ENCODE data around the gene HIP1.

The HIP1 gene

DNA sequence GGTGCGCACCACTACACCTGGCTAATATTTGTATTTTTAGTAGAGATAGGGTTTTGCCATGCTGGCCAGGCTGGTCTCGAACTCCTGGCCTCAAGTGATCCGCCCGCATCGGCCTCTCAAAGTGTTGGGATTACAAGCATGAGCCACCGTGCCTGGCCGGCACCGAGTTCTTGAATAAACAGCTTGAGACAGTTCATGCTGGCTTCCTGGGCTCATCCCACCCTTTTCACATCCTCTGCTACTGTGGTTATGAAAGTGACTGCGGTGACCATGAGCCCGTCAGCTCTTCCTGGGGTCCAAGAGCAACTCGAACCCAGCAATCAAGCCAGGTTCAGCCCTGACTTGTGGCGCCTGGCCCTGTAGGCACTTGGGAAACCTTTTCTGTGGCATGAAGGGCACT is 38.7 kb downstream of the HIP1 start:
- TF ChIP-seq RAD21 (IDR thresholded peaks at IDR 0.05; ENCODE audit: low read depth) (no peak), FOXM1 (IDR thresholded peaks at IDR 0.05; ENCODE audit: borderline replicate concordance, low read depth) (no peak), YY1 (IDR thresholded peaks at IDR 0.05; ENCODE audit: low read depth) (no peak), TCF12 (IDR thresholded peaks at IDR 0.05; ENCODE audit: low read depth) (no peak), ZBTB7A (IDR thresholded peaks at IDR 0.05; ENCODE audit: low read depth) (no peak), NFIC (IDR thresholded peaks at IDR 0.05) (no peak), TAF1 (IDR thresholded peaks at IDR 0.05; ENCODE audit: low read depth) (no peak), CEBPB (IDR thresholded peaks at IDR 0.05) (no peak), TEAD4 (IDR thresholded peaks at IDR 0.05) (no peak), CREB1 (IDR thresholded peaks at IDR 0.05; ENCODE audit: low read depth) (no peak), EP300 (IDR thresholded peaks at IDR 0.05; ENCODE audit: borderline replicate concordance) (no peak), EGR1 (IDR thresholded peaks at IDR 0.05) (no peak)
- TF ChIP-seq, protein P1, sequence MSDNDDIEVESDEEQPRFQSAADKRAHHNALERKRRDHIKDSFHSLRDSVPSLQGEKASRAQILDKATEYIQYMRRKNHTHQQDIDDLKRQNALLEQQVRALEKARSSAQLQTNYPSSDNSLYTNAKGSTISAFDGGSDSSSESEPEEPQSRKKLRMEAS (IDR thresholded peaks at IDR 0.05) = no peak
- TF ChIP-seq, protein P2, sequence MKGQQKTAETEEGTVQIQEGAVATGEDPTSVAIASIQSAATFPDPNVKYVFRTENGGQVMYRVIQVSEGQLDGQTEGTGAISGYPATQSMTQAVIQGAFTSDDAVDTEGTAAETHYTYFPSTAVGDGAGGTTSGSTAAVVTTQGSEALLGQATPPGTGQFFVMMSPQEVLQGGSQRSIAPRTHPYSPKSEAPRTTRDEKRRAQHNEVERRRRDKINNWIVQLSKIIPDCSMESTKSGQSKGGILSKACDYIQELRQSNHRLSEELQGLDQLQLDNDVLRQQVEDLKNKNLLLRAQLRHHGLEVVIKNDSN (IDR thresholded peaks at IDR 0.05) = no peak
- TF ChIP-seq, protein P3, sequence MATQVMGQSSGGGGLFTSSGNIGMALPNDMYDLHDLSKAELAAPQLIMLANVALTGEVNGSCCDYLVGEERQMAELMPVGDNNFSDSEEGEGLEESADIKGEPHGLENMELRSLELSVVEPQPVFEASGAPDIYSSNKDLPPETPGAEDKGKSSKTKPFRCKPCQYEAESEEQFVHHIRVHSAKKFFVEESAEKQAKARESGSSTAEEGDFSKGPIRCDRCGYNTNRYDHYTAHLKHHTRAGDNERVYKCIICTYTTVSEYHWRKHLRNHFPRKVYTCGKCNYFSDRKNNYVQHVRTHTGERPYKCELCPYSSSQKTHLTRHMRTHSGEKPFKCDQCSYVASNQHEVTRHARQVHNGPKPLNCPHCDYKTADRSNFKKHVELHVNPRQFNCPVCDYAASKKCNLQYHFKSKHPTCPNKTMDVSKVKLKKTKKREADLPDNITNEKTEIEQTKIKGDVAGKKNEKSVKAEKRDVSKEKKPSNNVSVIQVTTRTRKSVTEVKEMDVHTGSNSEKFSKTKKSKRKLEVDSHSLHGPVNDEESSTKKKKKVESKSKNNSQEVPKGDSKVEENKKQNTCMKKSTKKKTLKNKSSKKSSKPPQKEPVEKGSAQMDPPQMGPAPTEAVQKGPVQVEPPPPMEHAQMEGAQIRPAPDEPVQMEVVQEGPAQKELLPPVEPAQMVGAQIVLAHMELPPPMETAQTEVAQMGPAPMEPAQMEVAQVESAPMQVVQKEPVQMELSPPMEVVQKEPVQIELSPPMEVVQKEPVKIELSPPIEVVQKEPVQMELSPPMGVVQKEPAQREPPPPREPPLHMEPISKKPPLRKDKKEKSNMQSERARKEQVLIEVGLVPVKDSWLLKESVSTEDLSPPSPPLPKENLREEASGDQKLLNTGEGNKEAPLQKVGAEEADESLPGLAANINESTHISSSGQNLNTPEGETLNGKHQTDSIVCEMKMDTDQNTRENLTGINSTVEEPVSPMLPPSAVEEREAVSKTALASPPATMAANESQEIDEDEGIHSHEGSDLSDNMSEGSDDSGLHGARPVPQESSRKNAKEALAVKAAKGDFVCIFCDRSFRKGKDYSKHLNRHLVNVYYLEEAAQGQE (IDR thresholded peaks at IDR 0.05; ENCODE audit: low read depth) = no peak

DNA sequence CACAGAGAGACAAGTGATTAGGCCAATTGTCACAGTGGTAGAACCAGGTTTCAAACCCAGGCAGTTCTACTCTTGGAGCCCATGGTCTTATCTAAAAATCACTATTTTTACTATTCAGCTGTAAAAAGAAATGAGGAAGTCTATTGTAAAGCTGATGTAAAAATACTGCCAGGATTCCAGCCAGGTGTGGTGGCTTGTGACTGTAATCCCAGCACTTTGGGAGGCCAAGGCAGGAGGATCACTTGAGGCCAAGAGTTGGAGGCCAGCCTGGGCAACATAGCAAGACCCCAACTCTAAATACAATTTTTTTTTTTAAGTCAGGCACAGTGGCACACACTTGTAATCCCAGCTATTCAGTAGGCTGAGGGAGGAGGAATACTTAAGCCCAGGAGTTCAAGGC is 40.4 kb downstream of the HIP1 start:
- no peak for TF ChIP-seq NFIC (IDR thresholded peaks at IDR 0.05)
- no peak for TF ChIP-seq EP300 (IDR thresholded peaks at IDR 0.05; ENCODE audit: borderline replicate concordance)

DNA sequence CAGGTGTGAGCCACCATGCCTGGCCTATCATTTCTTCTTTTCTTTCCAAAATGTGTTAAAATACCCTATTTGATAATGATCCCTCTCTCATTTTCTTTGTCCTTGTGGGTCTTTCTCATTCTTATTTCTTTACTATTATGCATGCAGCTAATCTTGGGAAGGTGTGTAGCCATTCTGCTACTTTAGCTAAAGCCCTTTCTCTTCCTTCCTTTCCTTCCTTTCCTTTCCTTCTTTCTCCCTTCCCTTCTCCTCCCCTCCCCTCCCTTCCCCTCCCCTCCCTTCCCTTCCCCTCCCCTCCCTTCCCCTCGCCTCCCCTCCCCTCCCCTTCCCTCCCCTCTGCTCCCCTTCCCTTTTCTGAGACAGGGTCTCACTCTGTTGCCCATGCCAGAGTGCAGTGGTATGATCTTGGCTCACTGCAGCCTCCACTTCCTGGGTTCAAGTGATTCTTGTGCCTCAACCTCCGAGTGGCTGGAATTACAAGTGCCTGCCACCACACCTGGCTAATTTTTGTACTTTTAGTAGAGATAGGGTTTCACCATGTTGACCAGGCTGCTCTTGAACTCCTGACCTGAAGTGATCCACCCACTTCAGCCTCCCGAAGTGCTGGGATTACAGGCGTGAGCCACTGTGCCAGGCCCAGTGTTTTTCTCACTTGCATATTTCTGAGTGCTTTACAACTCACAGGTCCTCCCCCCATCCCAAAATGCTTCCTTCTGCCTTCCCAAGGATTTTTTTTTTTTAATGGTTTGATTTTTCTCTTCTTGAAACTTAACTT is 42.3 kb downstream of the HIP1 start:
- TF ChIP-seq, protein P3 (IDR thresholded peaks at IDR 0.05; ENCODE audit: low read depth) = no peak
- TF ChIP-seq, protein P1 (IDR thresholded peaks at IDR 0.05) = no peak
- TF ChIP-seq CEBPB (IDR thresholded peaks at IDR 0.05) = no peak
- no peak for TF ChIP-seq TAF1 (IDR thresholded peaks at IDR 0.05; ENCODE audit: low read depth)
- TF ChIP-seq YY1 (IDR thresholded peaks at IDR 0.05; ENCODE audit: low read depth) = no peak
- no peak for TF ChIP-seq FOXM1 (IDR thresholded peaks at IDR 0.05; ENCODE audit: borderline replicate concordance, low read depth)
- no peak for TF ChIP-seq CREB1 (IDR thresholded peaks at IDR 0.05; ENCODE audit: low read depth)
- no peak for TF ChIP-seq NFIC (IDR thresholded peaks at IDR 0.05)
- TF ChIP-seq EP300 (IDR thresholded peaks at IDR 0.05; ENCODE audit: borderline replicate concordance) = no peak
- no peak for TF ChIP-seq EGR1 (IDR thresholded peaks at IDR 0.05)

DNA sequence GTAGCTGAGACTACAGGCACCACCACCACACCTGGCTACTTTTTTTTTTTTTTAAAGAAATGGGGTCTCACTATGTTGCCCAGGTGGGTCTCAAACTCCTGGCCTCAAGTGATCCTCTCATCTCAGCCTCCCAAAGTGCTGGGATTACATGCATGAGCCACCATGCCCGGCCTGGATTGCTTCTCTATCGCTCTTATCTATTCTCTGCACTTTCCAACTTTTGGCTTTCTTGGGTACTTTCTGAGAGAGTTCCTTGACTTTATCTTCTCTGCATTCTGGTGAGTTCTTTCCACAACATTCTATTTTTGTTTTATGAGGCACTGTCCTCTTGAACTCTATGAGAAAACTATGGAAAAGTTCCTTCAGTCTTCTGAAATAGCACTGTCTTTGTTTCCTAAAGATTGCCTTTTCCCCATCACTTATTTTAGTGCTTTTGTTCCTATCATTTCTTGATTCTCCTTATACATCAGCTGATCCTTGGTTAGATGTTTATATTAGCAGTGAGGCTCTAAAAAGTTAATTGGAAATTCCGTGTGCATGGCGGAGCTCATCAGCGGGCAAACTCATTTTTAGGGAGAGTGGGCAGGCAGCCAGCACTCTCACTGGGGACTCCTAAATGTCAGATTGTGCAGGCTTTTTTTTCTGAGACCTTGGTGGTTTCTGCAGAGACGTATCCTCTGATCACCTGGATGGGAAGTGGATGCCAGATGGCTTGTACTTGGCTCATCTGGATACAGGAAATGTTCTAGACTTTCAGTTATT is 43.9 kb downstream of the HIP1 start:
- TF ChIP-seq CREB1 (IDR thresholded peaks at IDR 0.05; ENCODE audit: low read depth) = no peak
- no peak for TF ChIP-seq FOXM1 (IDR thresholded peaks at IDR 0.05; ENCODE audit: borderline replicate concordance, low read depth)
- TF ChIP-seq RAD21 (IDR thresholded peaks at IDR 0.05; ENCODE audit: low read depth) = no peak
- TF ChIP-seq EP300 (IDR thresholded peaks at IDR 0.05; ENCODE audit: borderline replicate concordance) = no peak
- TF ChIP-seq, protein P2 (IDR thresholded peaks at IDR 0.05) = no peak
- no peak for TF ChIP-seq ZBTB7A (IDR thresholded peaks at IDR 0.05; ENCODE audit: low read depth)
- TF ChIP-seq TAF1 (IDR thresholded peaks at IDR 0.05; ENCODE audit: low read depth) = no peak
- no peak for TF ChIP-seq NFIC (IDR thresholded peaks at IDR 0.05)
- no peak for TF ChIP-seq YY1 (IDR thresholded peaks at IDR 0.05; ENCODE audit: low read depth)

DNA sequence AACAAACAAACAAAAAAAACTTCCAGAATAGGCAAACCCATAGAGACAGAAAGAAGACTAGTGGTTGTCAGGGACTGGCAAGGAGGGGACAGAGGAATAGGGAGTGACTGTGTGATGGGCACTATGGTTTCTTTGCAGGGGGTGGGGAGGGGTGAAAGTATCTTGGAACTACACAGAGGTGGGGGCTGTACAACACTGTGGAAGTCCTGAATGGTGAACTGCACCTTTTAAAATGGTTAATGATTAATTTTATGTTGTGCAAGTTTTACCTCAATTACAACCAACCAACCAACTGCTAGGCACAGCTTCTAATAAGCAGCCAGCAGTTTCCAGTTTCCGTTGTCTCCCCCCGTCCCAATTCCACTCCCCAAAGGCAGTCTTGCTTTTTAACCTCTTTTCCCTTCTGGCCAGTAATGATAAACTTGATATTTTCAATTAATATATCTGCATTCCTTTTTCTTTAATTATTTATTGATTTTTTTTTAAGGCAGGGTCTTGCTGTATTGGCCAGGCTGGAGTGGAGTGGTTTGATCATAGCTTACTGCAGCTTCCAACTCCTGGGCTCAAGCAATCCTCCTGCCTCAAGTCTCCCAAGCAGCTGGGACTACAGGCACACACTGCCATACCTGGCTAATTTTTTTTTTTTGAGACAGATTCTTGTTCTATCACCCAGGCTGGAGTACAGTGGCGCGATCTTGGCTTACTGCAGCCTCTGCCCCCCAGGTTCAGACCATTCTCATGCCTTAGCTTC is 46.8 kb downstream of the HIP1 start:
- TF ChIP-seq, protein P2 (IDR thresholded peaks at IDR 0.05) = no peak
- no peak for TF ChIP-seq NFIC (IDR thresholded peaks at IDR 0.05)
- TF ChIP-seq EGR1 (IDR thresholded peaks at IDR 0.05) = no peak
- no peak for TF ChIP-seq FOXM1 (IDR thresholded peaks at IDR 0.05; ENCODE audit: borderline replicate concordance, low read depth)
- TF ChIP-seq TAF1 (IDR thresholded peaks at IDR 0.05; ENCODE audit: low read depth) = no peak
- TF ChIP-seq CEBPB (IDR thresholded peaks at IDR 0.05) = no peak
- TF ChIP-seq, protein P3 (IDR thresholded peaks at IDR 0.05; ENCODE audit: low read depth) = no peak
- TF ChIP-seq EP300 (IDR thresholded peaks at IDR 0.05; ENCODE audit: borderline replicate concordance) = no peak
- no peak for TF ChIP-seq TEAD4 (IDR thresholded peaks at IDR 0.05)
- TF ChIP-seq RAD21 (IDR thresholded peaks at IDR 0.05; ENCODE audit: low read depth) = no peak
- TF ChIP-seq TCF12 (IDR thresholded peaks at IDR 0.05; ENCODE audit: low read depth) = no peak
- TF ChIP-seq ZBTB7A (IDR thresholded peaks at IDR 0.05; ENCODE audit: low read depth) = no peak
- TF ChIP-seq CREB1 (IDR thresholded peaks at IDR 0.05; ENCODE audit: low read depth) = no peak
- TF ChIP-seq YY1 (IDR thresholded peaks at IDR 0.05; ENCODE audit: low read depth) = no peak

All from Ishikawa (cell line).